Left lobe of liver (tissue), 2 donors: ENCODE results near the gene ELP5. TPM values are rescaled to one million over a fixed set of nuclear protein-coding genes. Genes with fewer than 3 reads are reported as not detected.

Source experiments
- ATAC-seq: fragments of 200-7000 bp; cut with Tn5 transposase; one replicate; pipeline ENCODE4 v1.9.1; 2020; ENCODE audit warnings: mild to moderate bottlenecking, moderate library complexity
- DNase-seq: peaks from one replicate; pipeline ENCODE4 v3.0.0-alpha.2; 2020; ENCODE audit warnings: low spot score
- total RNA-seq: library from RNA; stranded (reverse); gene quantifications from one replicate; pipeline ENCODE4 v1.2.1, GENCODE V29; 2021
- donor health status: DM: no; HTN: no; CAD: no; lungs with moderate emphysema.
- donor health status: DM: no; HTN: yes; CAD: no.

The ELP5 gene
- total RNA-seq, 1 donor from 2014 or later, result 27.5 TPM

- ATAC-seq, result no peak
- DNase-seq, result no peak
Measured at GRCh38 chr17:7282752-7283321, 30.8 kb downstream of the ELP5 start.

- no peak for DNase-seq
- no peak for ATAC-seq
Measured at GRCh38 chr17:7283471-7284216, 31.6 kb downstream of the ELP5 start.

- no peak for ATAC-seq
- DNase-seq, result no peak
Measured at GRCh38 chr17:7284911-7285310, 32.9 kb downstream of the ELP5 start.

- no peak for ATAC-seq
- no peak for DNase-seq
Measured at GRCh38 chr17:7285679-7286078, 33.7 kb downstream of the ELP5 start.

GRCh38 chr17:7289256-7290032 is 37.4 kb downstream of the ELP5 start:
- no peak for DNase-seq

GRCh38 chr17:7290166-7290565 is 38.2 kb downstream of the ELP5 start:
- ATAC-seq, result no peak
- no peak for DNase-seq

More at GRCh38 chr17:7289256-7290032, 37.4 kb downstream of the ELP5 start:
- no peak for ATAC-seq

- no peak for ATAC-seq
- no peak for DNase-seq
Measured at GRCh38 chr17:7290685-7291084, 38.7 kb downstream of the ELP5 start.

- DNase-seq (no peak), ATAC-seq (no peak)
Measured at GRCh38 chr17:7292194-7292593, 40.2 kb downstream of the ELP5 start.

GRCh38 chr17:7292729-7293128 is 40.7 kb downstream of the ELP5 start:
- no peak for DNase-seq

GRCh38 chr17:7293159-7293558 is 41.1 kb downstream of the ELP5 start:
- no peak for ATAC-seq
- no peak for DNase-seq

More at GRCh38 chr17:7292729-7293128, 40.7 kb downstream of the ELP5 start:
- ATAC-seq, result no peak

GRCh38 chr17:7293816-7294613 is 42.0 kb downstream of the ELP5 start:
- DNase-seq, result no peak
- peak; percentile 34 for ATAC-seq

GRCh38 chr17:7294614-7295153 is 42.7 kb downstream of the ELP5 start, which contains the start of gene YBX2:
Gene YBX2, minus strand, starts transcription at chr17:7294639. Its CDS starts 139 bp downstream, at chr17:7294500.
- ATAC-seq, result peak; percentile 80
- peak; percentile 85 for DNase-seq

- ATAC-seq (no peak), DNase-seq (no peak)
Measured at GRCh38 chr17:7295230-7296180, 43.5 kb downstream of the ELP5 start.

GRCh38 chr17:7296189-7296861 is 44.3 kb downstream of the ELP5 start:
- ATAC-seq (peak; percentile 87), DNase-seq (peak; percentile 82)

- DNase-seq (no peak), ATAC-seq (no peak)
Measured at GRCh38 chr17:7304179-7304578, 52.2 kb downstream of the ELP5 start.

- DNase-seq, result peak; percentile 100
- peak; percentile 84 for ATAC-seq
Measured at GRCh38 chr17:7306911-7307685, 55.1 kb downstream of the ELP5 start, which contains the start of gene EIF5A. Gene EIF5A, plus strand, starts transcription at chr17:7307628. Its CDS starts 2,008 bp downstream, at chr17:7309636.

GRCh38 chr17:7307686-7308624 is 55.9 kb downstream of the ELP5 start:
- peak; percentile 11 for ATAC-seq
- peak; percentile 64 for DNase-seq
